ENCODE data around the gene ITPR1.
A peak's percentile ranks its signal among the peaks of the same experiment; 100 is the strongest.

DNA sequence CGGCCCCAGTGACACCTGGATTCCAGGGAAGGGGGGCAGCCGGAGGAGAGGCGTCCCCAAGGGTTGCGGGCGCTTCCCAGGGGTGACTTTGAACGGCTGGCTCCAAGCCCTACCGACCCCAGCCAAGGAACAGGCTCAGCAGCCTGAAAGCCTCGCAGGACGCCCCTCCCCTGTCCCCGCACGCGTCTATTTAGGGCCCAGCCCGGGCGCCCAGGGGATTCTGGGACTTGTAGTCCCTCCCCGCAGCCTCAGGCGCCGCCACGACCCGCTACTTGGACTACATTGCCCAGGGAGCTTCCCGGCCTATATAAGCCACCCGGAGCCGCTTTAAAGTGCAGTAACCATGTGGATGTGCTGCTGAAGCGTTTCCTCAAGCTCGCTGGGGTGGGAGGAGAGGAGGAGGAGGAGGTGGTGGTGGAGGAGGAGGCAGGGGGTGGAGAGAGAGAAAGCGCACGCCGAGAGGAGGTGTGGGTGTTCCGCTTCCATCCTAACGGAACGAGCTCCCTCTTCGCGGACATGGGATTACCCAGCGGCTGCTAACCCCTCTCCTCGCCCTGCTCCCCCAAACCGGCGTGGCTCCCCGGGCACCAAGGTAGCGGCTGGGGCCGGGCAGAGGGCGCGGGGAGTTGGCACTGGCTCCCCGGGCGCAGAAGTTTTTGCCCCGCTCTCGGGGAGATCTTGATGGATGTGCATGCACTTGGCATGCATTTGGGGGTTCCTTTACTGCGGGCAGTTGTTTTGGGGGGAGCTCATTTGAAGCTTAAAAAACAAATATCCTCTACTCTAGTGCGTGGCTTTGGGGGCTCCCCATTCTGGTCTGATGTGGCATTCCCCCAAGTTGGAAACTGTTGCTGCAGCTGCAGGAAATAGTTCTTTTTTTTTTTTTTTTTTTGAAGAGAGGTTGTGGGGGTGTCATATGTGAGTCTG, at the start of gene ITPR1:
- no peak for TF ChIP-seq CTCF (IDR thresholded peaks at IDR 0.05; ENCODE audit: low read depth, low read length, missing input control)
- TF ChIP-seq RXRA (IDR thresholded peaks at IDR 0.05): peak; percentile 26 to 55
- TF ChIP-seq EGR1 (IDR thresholded peaks at IDR 0.05; ENCODE audit: low read depth in 2 of 2): peak in 1 of 2 donors; percentile 66
- TF ChIP-seq, protein P1, sequence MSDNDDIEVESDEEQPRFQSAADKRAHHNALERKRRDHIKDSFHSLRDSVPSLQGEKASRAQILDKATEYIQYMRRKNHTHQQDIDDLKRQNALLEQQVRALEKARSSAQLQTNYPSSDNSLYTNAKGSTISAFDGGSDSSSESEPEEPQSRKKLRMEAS (IDR thresholded peaks at IDR 0.05): peak; percentile 93
- TF ChIP-seq GABPA (IDR thresholded peaks at IDR 0.05 in 1 of 2, conservative IDR thresholded peaks at IDR 0.05 in 1 of 2): no peak
- TF ChIP-seq ZBTB33 (IDR thresholded peaks at IDR 0.05): peak; percentile 56
- TF ChIP-seq NR2F2 (IDR thresholded peaks at IDR 0.05): no peak
- no peak for TF ChIP-seq FOXA1 (IDR thresholded peaks at IDR 0.05)
- peak; percentile 90 for TF ChIP-seq REST (IDR thresholded peaks at IDR 0.05)
- peak; percentile 68 to 72 for TF ChIP-seq RAD21 (IDR thresholded peaks at IDR 0.05)
- TF ChIP-seq, protein P2, sequence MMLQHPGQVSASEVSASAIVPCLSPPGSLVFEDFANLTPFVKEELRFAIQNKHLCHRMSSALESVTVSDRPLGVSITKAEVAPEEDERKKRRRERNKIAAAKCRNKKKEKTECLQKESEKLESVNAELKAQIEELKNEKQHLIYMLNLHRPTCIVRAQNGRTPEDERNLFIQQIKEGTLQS (IDR thresholded peaks at IDR 0.05): peak; percentile 23
- peak; percentile 82 for TF ChIP-seq SP1 (IDR thresholded peaks at IDR 0.05)
